NCI-H748 (cell line): ENCODE data around the gene IPO5.
"Not testable (repeated sequence)": the region's sequence is repeated elsewhere in the genome, so short reads cannot be mapped to it uniquely, and the experiment has no call there.

Experiments
- DNase-seq: peaks from one replicate; lab custom pipeline; 2025; ENCODE audit not compliant: unreplicated experiment; lab: John Stamatoyannopoulos, UW

IPO5 gene

GRCh38 chr13:97948041-97948440 is 5.4 kb upstream of the IPO5 start:
- DNase-seq: no peak

GRCh38 chr13:97949316-97949715 is 4.2 kb upstream of the IPO5 start:
- DNase-seq: not testable (repeated sequence)

GRCh38 chr13:97951376-97951775 is 2.1 kb upstream of the IPO5 start:
- no peak for DNase-seq

GRCh38 chr13:97952831-97953230 is 644 bp upstream of the IPO5 start:
- DNase-seq: not testable (repeated sequence)

- no peak for DNase-seq
These were observed 7.9 kb downstream of the IPO5 start for GRCh38 chr13:97961340-97961739.

GRCh38 chr13:97962887-97963286 is 9.4 kb downstream of the IPO5 start:
- DNase-seq: no peak

GRCh38 chr13:97967226-97967625 is 13.8 kb downstream of the IPO5 start:
- no peak for DNase-seq

- no peak for DNase-seq
These were observed 14.5 kb downstream of the IPO5 start for GRCh38 chr13:97967948-97968347.

- DNase-seq: no peak
These were observed 18.0 kb downstream of the IPO5 start for GRCh38 chr13:97971519-97971918.

- no peak for DNase-seq
These were observed 21.3 kb downstream of the IPO5 start for GRCh38 chr13:97974773-97975172.

GRCh38 chr13:97975280-97975847 is 21.9 kb downstream of the IPO5 start:
- no peak for DNase-seq

GRCh38 chr13:97975848-97976609 is 22.6 kb downstream of the IPO5 start:
- DNase-seq: peak; percentile 95

- peak; percentile 56 for DNase-seq
These were observed 23.4 kb downstream of the IPO5 start for GRCh38 chr13:97976610-97977521.

- no peak for DNase-seq
These were observed 24.5 kb downstream of the IPO5 start for GRCh38 chr13:97977982-97978381.

GRCh38 chr13:97978651-97979050 is 25.2 kb downstream of the IPO5 start:
- DNase-seq: peak; percentile 7

GRCh38 chr13:97979051-97979450 is 25.6 kb downstream of the IPO5 start:
- no peak for DNase-seq

- no peak for DNase-seq
These were observed 26.1 kb downstream of the IPO5 start for GRCh38 chr13:97979556-97979955.

- DNase-seq: no peak
These were observed 28.8 kb downstream of the IPO5 start for GRCh38 chr13:97982286-97982685.

- DNase-seq: no peak
These were observed 33.4 kb downstream of the IPO5 start for GRCh38 chr13:97986835-97987234.

- DNase-seq: no peak
These were observed 46.2 kb downstream of the IPO5 start for GRCh38 chr13:97999653-98000052.

GRCh38 chr13:98004107-98004506 is 50.6 kb downstream of the IPO5 start:
- no peak for DNase-seq

- not testable (repeated sequence) for DNase-seq
These were observed 51.5 kb downstream of the IPO5 start for GRCh38 chr13:98004997-98005396.
